HCT116 (cell line): ENCODE measurements around the gene C22orf39. TPM values are rescaled to one million over a fixed set of nuclear protein-coding genes. Genes with fewer than 3 reads are reported as not detected.

Source experiments
- ATAC-seq: fragments of 200-7000 bp; cut with Tn5 transposase; 2 replicates; pipeline ENCODE4 v1.9.1; 2020; ENCODE audit warnings: mild to moderate bottlenecking, moderate library complexity
- BruUV-seq: library from RNA; stranded (reverse); fragments of 400-500 nt; replicated peaks from 2 replicates; lab custom pipeline; 2021; lab: Mats Ljungman, UMichigan
- CTCF ChIA-PET: fragments of 300-600 bp; sonication (Branson Sonifier 250); formaldehyde crosslinking; loops from one replicate; lab custom pipeline; 2021; ENCODE audit warnings: antibody characterized with exemption; lab: Charles Lee
- POLR2A ChIA-PET: fragments of 300-600, 350-600 bp; sonication (Branson Sonifier 250); formaldehyde crosslinking; loops from one replicate; lab custom pipeline; 2021; ENCODE audit warnings: antibody characterized with exemption; lab: Charles Lee
- RAD21 ChIA-PET, 2 experiments: fragments of 300-600 bp; sonication (Branson Sonifier 250); formaldehyde crosslinking; loops; one replicate each; lab custom pipeline; 2023; ENCODE audit warnings: low total read pairs in 2 of 2; ENCODE audit not compliant: uncharacterized antibody in 2 of 2, unreplicated experiment in 2 of 2, low non-redundant PET in 1 of 2; lab: Charles Lee
- DNase-seq: peaks from one replicate; pipeline ENCODE4 v3.0.0-alpha.2; 2010; ENCODE audit warnings: low read depth, low spot score
- H2AFZ ChIP-seq: fragments of 200-600 bp; shearing (Covaris generic), sonication (generic); 2 replicates; pipeline ENCODE4 v1.6.1; 2017; ENCODE audit warnings: low read depth, mixed run types, mixed read lengths, antibody characterized with exemption, low read length; ENCODE audit not compliant: poor library complexity, severe bottlenecking
- H3K27ac ChIP-seq: 2 replicates; pipeline ENCODE4 v1.5.1; 2012; ENCODE audit warnings: low read depth, low read length
- H3K27me3 ChIP-seq: fragments of 200-600 bp; sonication (generic); 2 replicates; pipeline ENCODE4 v1.6.1; 2016; ENCODE audit warnings: mixed run types, low read length, mixed read lengths; ENCODE audit not compliant: insufficient read depth
- H3K36me3 ChIP-seq, 2 experiments: fragments of 200-500 bp in 1 of 2; fragments of 200-600 bp in 1 of 2; sonication (Bioruptor generic) in 1 of 2; sonication (generic) in 1 of 2; 2 replicates each; pipeline versions ENCODE4 v1.5.1 to v1.6.1; 2014 to 2016; ENCODE audit warnings: low read length in 2 of 2, inconsistent platforms in 1 of 2, mixed read lengths in 1 of 2, mixed run types in 1 of 2; ENCODE audit not compliant: insufficient read depth in 2 of 2, control insufficient read depth in 1 of 2
- H3K4me1 ChIP-seq, 2 experiments: fragments of 200-600 bp in 1 of 2; sonication (generic) in 1 of 2; 2 replicates each; pipeline versions ENCODE4 v1.5.1 to v1.6.1; 2012 to 2017; ENCODE audit warnings: low read length in 2 of 2, inconsistent platforms in 1 of 2, mild to moderate bottlenecking in 1 of 2, mixed read lengths in 1 of 2, mixed run types in 1 of 2, moderate library complexity in 1 of 2; ENCODE audit not compliant: insufficient read depth in 2 of 2, control insufficient read depth in 1 of 2
- H3K4me2 ChIP-seq: fragments of 200-600 bp; sonication (generic); 2 replicates; pipeline ENCODE4 v1.6.1; 2017; ENCODE audit warnings: mixed run types, low read length, mixed read lengths
- H3K4me3 ChIP-seq, 2 experiments: fragments of 200-600 bp in 1 of 2; sonication (generic) in 1 of 2; replicated peaks in 1 of 2; 2 replicates each; pipeline ENCODE4 v1.5.1; 2011 to 2016; ENCODE audit warnings: low read length in 2 of 2, control low read depth in 1 of 2, low read depth in 1 of 2, mild to moderate bottlenecking in 1 of 2, mixed read lengths in 1 of 2, mixed run types in 1 of 2
- H3K79me2 ChIP-seq: fragments of 200-600 bp; sonication (generic); 2 replicates; pipeline ENCODE4 v1.6.1; 2017; ENCODE audit warnings: mild to moderate bottlenecking, mixed run types, low read length, moderate library complexity, mixed read lengths; ENCODE audit not compliant: insufficient read depth
- H3K9ac ChIP-seq: fragments of 200-600 bp; sonication (generic); 2 replicates; pipeline ENCODE4 v1.6.1; 2016; ENCODE audit warnings: low read length, mixed read lengths
- H3K9me2 ChIP-seq: fragments of 200-600 bp; sonication (generic), shearing (Covaris generic); 2 replicates; pipeline ENCODE4 v1.6.1; 2017; ENCODE audit warnings: mixed run types, mild to moderate bottlenecking, moderate library complexity; ENCODE audit not compliant: insufficient read depth
- H3K9me3 ChIP-seq, 2 experiments: fragments of 200-500 bp in 1 of 2; fragments of 200-600 bp in 1 of 2; sonication (Bioruptor generic) in 1 of 2; sonication (generic) in 1 of 2; 2 replicates each; pipeline ENCODE4 v1.6.1; 2014 to 2017; ENCODE audit warnings: low read length in 2 of 2, mixed read lengths in 2 of 2, inconsistent platforms in 1 of 2, low read depth in 1 of 2, mild to moderate bottlenecking in 1 of 2, mixed run types in 1 of 2, moderate library complexity in 1 of 2; ENCODE audit not compliant: control insufficient read depth in 1 of 2, insufficient read depth in 1 of 2
- H4K20me1 ChIP-seq: fragments of 200-600 bp; sonication (generic), shearing (Covaris generic); 2 replicates; pipeline ENCODE4 v1.6.1; 2017; ENCODE audit warnings: mixed run types, mild to moderate bottlenecking, moderate library complexity; ENCODE audit not compliant: insufficient read depth
- ATF3 ChIP-seq: IDR thresholded peaks from 2 replicates; pipeline ENCODE4 v1.6.1; 2012
- CBX3 ChIP-seq: IDR thresholded peaks from 2 replicates; pipeline ENCODE4 v1.6.1; 2012; ENCODE audit warnings: low read depth
- CTCF ChIP-seq, 3 experiments: fragments of 200-600 bp in 1 of 3; sonication (generic) in 1 of 3; IDR thresholded peaks in 2 of 3; conservative IDR thresholded peaks in 1 of 3; 2 replicates each; pipeline ENCODE4 v1.5.1; 2012 to 2017; ENCODE audit warnings: low read depth in 2 of 3, low read length in 2 of 3, antibody characterized with exemption in 1 of 3, borderline replicate concordance in 1 of 3, control low read depth in 1 of 3, mild to moderate bottlenecking in 1 of 3, mixed read lengths in 1 of 3, mixed run types in 1 of 3, moderate library complexity in 1 of 3; ENCODE audit not compliant: insufficient read depth in 1 of 3
- EGR1 ChIP-seq: IDR thresholded peaks from 2 replicates; pipeline ENCODE4 v1.6.1; 2012; ENCODE audit warnings: low read depth
- ELF1 ChIP-seq: IDR thresholded peaks from 2 replicates; pipeline ENCODE4 v1.6.1; 2012; ENCODE audit warnings: low read depth, borderline replicate concordance
- EZH2 ChIP-seq: fragments of 200-600 bp; sonication (generic); IDR thresholded peaks from 2 replicates; pipeline ENCODE4 v1.6.1; 2017; ENCODE audit warnings: antibody characterized with exemption, mixed run types
- EZH2phosphoT487 ChIP-seq: fragments of 200-600 bp; IDR thresholded peaks from 2 replicates; pipeline ENCODE4 v1.6.1; 2018; ENCODE audit warnings: antibody characterized with exemption, borderline replicate concordance
- FOSL1 ChIP-seq: IDR thresholded peaks from 2 replicates; pipeline ENCODE4 v1.6.1; 2012; ENCODE audit warnings: low read depth
- JUND ChIP-seq: IDR thresholded peaks from 2 replicates; pipeline ENCODE4 v1.6.1; 2012
- MAX ChIP-seq: IDR thresholded peaks from 2 replicates; pipeline ENCODE4 v1.6.1; 2012
- POLR2AphosphoS5 ChIP-seq: IDR thresholded peaks from 2 replicates; pipeline ENCODE4 v1.6.1; 2011; ENCODE audit warnings: mild to moderate bottlenecking, low read depth, low read length, moderate library complexity
- SIN3A ChIP-seq: IDR thresholded peaks from 2 replicates; pipeline ENCODE4 v1.6.1; 2012; ENCODE audit warnings: low read depth
- SP1 ChIP-seq: IDR thresholded peaks from 2 replicates; pipeline ENCODE4 v1.6.1; 2012; ENCODE audit warnings: low read depth
- SRF ChIP-seq: IDR thresholded peaks from 2 replicates; pipeline ENCODE4 v1.6.1; 2012; ENCODE audit warnings: low read depth
- TCF7L2 ChIP-seq: IDR thresholded peaks from 2 replicates; pipeline ENCODE4 v1.7.0; 2011; ENCODE audit warnings: borderline replicate concordance, inconsistent platforms; ENCODE audit not compliant: insufficient read depth, insufficient read length; ENCODE audit errors: extremely low read depth
- YY1 ChIP-seq: IDR thresholded peaks from 2 replicates; pipeline ENCODE4 v1.6.1; 2011; ENCODE audit warnings: low read length, low read depth, moderate library complexity, mild to moderate bottlenecking; ENCODE audit not compliant: insufficient replicate concordance; ENCODE audit errors: extremely low read depth
- ZBTB33 ChIP-seq: IDR thresholded peaks from 2 replicates; pipeline ENCODE4 v1.6.1; 2011; ENCODE audit warnings: mild to moderate bottlenecking, low read length, moderate library complexity; ENCODE audit not compliant: insufficient replicate concordance; ENCODE audit errors: extremely low read depth
- ZFX ChIP-seq: fragments of 450-650 bp; IDR thresholded peaks from 2 replicates; pipeline ENCODE4 v1.6.1; 2017
- ZNF274 ChIP-seq: fragments of 200-500 bp; sonication (Bioruptor generic); IDR thresholded peaks from 2 replicates; pipeline ENCODE4 v1.6.1; 2014; ENCODE audit warnings: mild to moderate bottlenecking, low read depth, low read length, inconsistent platforms
- intact Hi-C: fragments of 100-400 bp; cut with micrococcal nuclease; formaldehyde crosslinking; loops from 2 replicates; pipeline ENCODE4 v1.10.0; 2022
- total RNA-seq: library from RNA; stranded (reverse); gene quantifications from one replicate; pipeline ENCODE4 v1.2.1, GENCODE V29; 2021; ENCODE audit not compliant: unreplicated experiment

Gene C22orf39
- total RNA-seq, 1 experiment from 2014 or later, result 17.7 TPM

GRCh38 chr22:19464546-19464945 lies 17.0 kb upstream of the C22orf39 start:
- POLR2A ChIA-PET, result no interaction called here
- no peak overlapping the region for H3K4me2 ChIP-seq
- H2AFZ ChIP-seq, result no peak overlapping the region
- no peak overlapping the region for H3K9ac ChIP-seq
- H3K27ac ChIP-seq, result no peak overlapping the region
- no peaks in the 10 kb centered on the region for H3K27me3 ChIP-seq
- H3K9me2 ChIP-seq, result no peaks in the 10 kb centered on the region
- H4K20me1 ChIP-seq, result no peaks in the 10 kb centered on the region
- CTCF ChIA-PET, result interaction anchor here (1.1 kb wide), 1 partner anchor 10 kb away, joined by 5 read pairs; no protein-coding TSS in a partner anchor
- TF ChIP-seq ELF1, result no peak
- TF ChIP-seq TCF7L2, result no peak
- TF ChIP-seq ATF3, result no peak
- TF ChIP-seq MAX, result no peak
- no peak for TF ChIP-seq EZH2
- no peak for TF ChIP-seq CBX3
- no peak for TF ChIP-seq SP1
- TF ChIP-seq EGR1, result no peak
- no peak for TF ChIP-seq CTCF (IDR thresholded peaks at IDR 0.05 in 2 of 3, conservative IDR thresholded peaks at IDR 0.05 in 1 of 3; ENCODE audit: borderline replicate concordance in 1 of 3, insufficient read depth in 1 of 3, low read depth in 2 of 3, low read length in 2 of 3)
- no peak for TF ChIP-seq JUND
- no peak for TF ChIP-seq ZFX
- TF ChIP-seq ZNF274, result no peak
- no peak for TF ChIP-seq EZH2phosphoT487
- TF ChIP-seq FOSL1, result no peak
- no peak for TF ChIP-seq POLR2AphosphoS5
- TF ChIP-seq SIN3A, result no peak
- TF ChIP-seq SRF, result no peak
- TF ChIP-seq ZBTB33, result no peak
- no peak for TF ChIP-seq YY1
- TF ChIP-seq, all 23 proteins: peak for 0
- intact Hi-C loops, result no loop called here
- DNase-seq (no peak), ATAC-seq (no peak)
- BruUV-seq, result no TSS peak
- H3K36me3 ChIP-seq, result peaks cover 53 to 56% of the 10 kb centered on the region in 2 experiments
- no peak overlapping the region for H3K4me3 ChIP-seq
- no peaks in the 10 kb centered on the region for H3K9me3 ChIP-seq
- H3K79me2 ChIP-seq, result peaks cover 15% of the 10 kb centered on the region
- no peaks in the 10 kb centered on the region for H3K4me1 ChIP-seq
- RAD21 ChIA-PET, result no interaction called here
